ENCODE data around the gene CNPY1. TPM values are rescaled to one million over a fixed set of nuclear protein-coding genes. Genes with fewer than 3 reads are reported as not detected.

Gene CNPY1
- total and polyA plus RNA-seq, 2 of the 8 experiments (the other 6 are each of a cell fraction or from before 2014, with no cell fraction given) = not detected

GRCh38 chr7:155570991-155571390 lies 24.6 kb upstream of the CNPY1 start:
- Histone ChIP-seq H3K79me1 (ENCODE audit: low read depth, low read length) (no peaks in the 10 kb centered on the region; the same call in 1 of the 2 replicates), H3K4me2 (ENCODE audit: insufficient read depth in 1 of 2, low read depth in 2 of 2, low read length in 2 of 2) (no peak overlapping the region), H3K18ac (ENCODE audit: extremely low read depth, low read length) (no peak overlapping the region)

More at GRCh38 chr7:155570991-155571390, 24.6 kb upstream of the CNPY1 start:
- Histone ChIP-seq H3K4ac (replicated peaks; ENCODE audit: insufficient read length, low read depth, low read length) (no peak overlapping the region), H3K14ac (ENCODE audit: insufficient read length) (no peak overlapping the region), H3K27me3 (replicated peaks in 1 of 4; ENCODE audit: control insufficient read depth in 3 of 4, extremely low read depth in 1 of 4, insufficient read depth in 3 of 4, low read length in 3 of 4) (no peaks in the 10 kb centered on the region), H2AK5ac (ENCODE audit: low read depth, low read length) (no peak overlapping the region), H3K56ac (replicated peaks; ENCODE audit: insufficient read length, low read depth, low read length) (no peak overlapping the region), H4K5ac (ENCODE audit: insufficient read length, low read depth, low read length) (no peak overlapping the region), H3K9me3 (ENCODE audit: insufficient read depth in 2 of 2, low read depth in 1 of 2, low read length in 1 of 2) (no peaks in the 10 kb centered on the region), H4K8ac (ENCODE audit: extremely low read depth, insufficient read depth, low read length) (no peak overlapping the region), H3K23me2 (ENCODE audit: low read depth, low read length) (no peaks in the 10 kb centered on the region), H2BK5ac (ENCODE audit: low read depth, low read length) (no peak overlapping the region), H3K36me3 (ENCODE audit: control insufficient read depth in 2 of 4, insufficient read depth in 4 of 4, low read length in 3 of 4) (no peaks in the 10 kb centered on the region), H2BK15ac (ENCODE audit: low read length) (no peak overlapping the region), H3K79me2 (ENCODE audit: control insufficient read depth in 1 of 2, insufficient read depth in 2 of 2, low read length in 2 of 2) (no peaks in the 10 kb centered on the region), H3K23ac (ENCODE audit: insufficient read length) (no peak overlapping the region), H3K4me1 (replicated peaks in 1 of 4; ENCODE audit: control insufficient read depth in 3 of 4, insufficient read depth in 4 of 4, low read length in 3 of 4) (peaks cover 0 to 6% (median 1%) of the 10 kb centered on the region in 4 experiments; a peak in 3 of 7 replicates), H3K27ac (ENCODE audit: low read depth, low read length) (no peak overlapping the region), H2AFZ (ENCODE audit: low read length) (no peak overlapping the region), H3K9ac (replicated peaks in 1 of 4; ENCODE audit: extremely low read depth in 1 of 4, low read depth in 3 of 4, low read length in 3 of 4) (no peak overlapping the region), H4K91ac (replicated peaks; ENCODE audit: insufficient read length, low read length) (no peak overlapping the region), H2BK20ac (ENCODE audit: low read length) (no peak overlapping the region), H2BK120ac (replicated peaks; ENCODE audit: low read depth, low read length) (no peak overlapping the region), H4K20me1 (replicated peaks in 1 of 2; ENCODE audit: control insufficient read depth in 1 of 2, insufficient read depth in 2 of 2, low read length in 2 of 2) (no peaks in the 10 kb centered on the region), H2BK12ac (ENCODE audit: low read depth, low read length) (no peak overlapping the region), H3K4me3 (ENCODE audit: extremely low read depth in 1 of 4, insufficient read depth in 2 of 4, low read depth in 3 of 4, low read length in 4 of 4) (no peak overlapping the region)
- CTCF ChIA-PET (ENCODE audit: partially characterized antibody) = interaction anchor here (1.2 to 1.4 kb wide), 2 partner anchors 12 to 28 kb away, joined by 3 to 5 read pairs; no protein-coding TSS in a partner anchor
- POLR2A ChIA-PET (ENCODE audit: partially characterized antibody) = interaction anchor here (1.0 kb wide), 1 partner anchor 79 kb away, joined by 5 read pairs; no protein-coding TSS in a partner anchor
- TF ChIP-seq CTBP2 (IDR thresholded peaks at IDR 0.05; ENCODE audit: borderline replicate concordance, insufficient read depth, insufficient read length, low read length) = no peak
- no peak for TF ChIP-seq SUZ12 (IDR thresholded peaks at IDR 0.05; ENCODE audit: low read length)
- TF ChIP-seq PHF8 (conservative IDR thresholded peaks at IDR 0.05; ENCODE audit: low read depth, low read length) = no peak
- no peak for TF ChIP-seq HDAC6 (IDR thresholded peaks at IDR 0.05; ENCODE audit: low read depth, low read length)
- no peak for TF ChIP-seq MAFK (IDR thresholded peaks at IDR 0.05; ENCODE audit: low read depth, low read length)
- no peak for TF ChIP-seq RAD21 (IDR thresholded peaks at IDR 0.05 in 1 of 2, conservative IDR thresholded peaks at IDR 0.05 in 1 of 2; ENCODE audit: low read depth in 2 of 2, low read length in 2 of 2)
- TF ChIP-seq CBX5 (IDR thresholded peaks at IDR 0.05; ENCODE audit: low read depth, low read length) = no peak
- no peak for TF ChIP-seq RFX5 (IDR thresholded peaks at IDR 0.05; ENCODE audit: borderline replicate concordance, low read depth, low read length)
- TF ChIP-seq CEBPB (IDR thresholded peaks at IDR 0.05; ENCODE audit: low read depth, low read length) = no peak
- no peak for TF ChIP-seq ASH2L (IDR thresholded peaks at IDR 0.05; ENCODE audit: low read length)
- TF ChIP-seq SIN3A (conservative IDR thresholded peaks at IDR 0.05 in 1 of 2, IDR thresholded peaks at IDR 0.05 in 1 of 2; ENCODE audit: low read depth in 1 of 2, low read length in 2 of 2) = no peak
- no peak for TF ChIP-seq KDM1A (IDR thresholded peaks at IDR 0.05; ENCODE audit: borderline replicate concordance, low read length)
- FAIRE-seq (no peak), DNase-seq (ENCODE audit: low read depth in 1 of 2, low spot score in 2 of 2) (no peak)
- WGBS, 2 experiments (ENCODE audit: extremely low coverage in 1 of 2, insufficient coverage in 1 of 2, insufficient read length in 1 of 2, insufficient replicate concordance in 2 of 2, low coverage in 1 of 2, low lambda C conversion rate in 2 of 2, missing lambda C conversion rate in 1 of 2) = 80% methylated on average over 1 of the region's 6 CpGs; no CpG with 5 or more reads in 1 of the 2 experiments

All from H1 (cell line).